Jurkat, Clone E6-1 (cell line): ENCODE results near the gene DPAGT1.
"Not testable (repeated sequence)": the region's sequence is repeated elsewhere in the genome, so short reads cannot be mapped to it uniquely, and the experiment has no call there.

Source experiments
- DNase-seq: peaks from one replicate; pipeline ENCODE4 v3.0.0-alpha.2; 2011; ENCODE audit warnings: low read depth, low spot score
- H3K4me3 ChIP-seq: 2 replicates; pipeline ENCODE4 v1.5.1; 2011; ENCODE audit warnings: mild to moderate bottlenecking, low read length, control low read depth, moderate library complexity

Gene DPAGT1

GRCh38 chr11:119117004-119117706, 15.5 kb upstream of the DPAGT1 start:
- no peak overlapping the region for H3K4me3 ChIP-seq
- DNase-seq, result no peak

GRCh38 chr11:119116601-119117000, 14.9 kb upstream of the DPAGT1 start:
- H3K4me3 ChIP-seq, result no peak overlapping the region
- DNase-seq, result no peak

GRCh38 chr11:119116235-119116594, 14.6 kb upstream of the DPAGT1 start:
- no peak for DNase-seq
- H3K4me3 ChIP-seq, result no peak overlapping the region

GRCh38 chr11:119115484-119116234, 14.0 kb upstream of the DPAGT1 start:
- DNase-seq, result peak; percentile 70
- peak overlapping the region; percentile 3; the same call in 1 of the 2 replicates for H3K4me3 ChIP-seq

GRCh38 chr11:119114351-119114750, 12.7 kb upstream of the DPAGT1 start:
- no peak for DNase-seq
- H3K4me3 ChIP-seq, result no peak overlapping the region

GRCh38 chr11:119113716-119114115, 12.1 kb upstream of the DPAGT1 start:
- no peak overlapping the region for H3K4me3 ChIP-seq

GRCh38 chr11:119112314-119113020, 10.8 kb upstream of the DPAGT1 start:
- DNase-seq, result no peak
- H3K4me3 ChIP-seq, result no peak overlapping the region

More at GRCh38 chr11:119113716-119114115, 12.1 kb upstream of the DPAGT1 start:
- DNase-seq, result no peak

GRCh38 chr11:119111361-119111925, 9.8 kb upstream of the DPAGT1 start:
- H3K4me3 ChIP-seq, result no peak overlapping the region
- DNase-seq, result no peak

- H3K4me3 ChIP-seq, result no peak overlapping the region
- DNase-seq, result no peak
Measured at GRCh38 chr11:119110439-119110838, 8.8 kb upstream of the DPAGT1 start.

GRCh38 chr11:119109843-119110242, 8.2 kb upstream of the DPAGT1 start:
- DNase-seq, result no peak
- no peak overlapping the region for H3K4me3 ChIP-seq

GRCh38 chr11:119108857-119109221, 7.2 kb upstream of the DPAGT1 start:
- DNase-seq, result no peak
- H3K4me3 ChIP-seq, result peak overlapping the region; percentile 85

GRCh38 chr11:119108146-119108856, 6.6 kb upstream of the DPAGT1 start:
- peak; percentile 62 for DNase-seq

GRCh38 chr11:119107538-119108145, 6.0 kb upstream of the DPAGT1 start:
- no peak for DNase-seq

More at GRCh38 chr11:119108146-119108856, 6.6 kb upstream of the DPAGT1 start:
- peak overlapping the region; percentile 85 for H3K4me3 ChIP-seq

GRCh38 chr11:119106564-119107537, 5.2 kb upstream of the DPAGT1 start, which contains the start of gene C2CD2L:
Gene C2CD2L, plus strand, starts transcription at chr11:119107344. Its CDS starts 398 bp downstream, at chr11:119107742.
- peak; percentile 92 for DNase-seq
- peak within 1 kb of the TSS; percentile 85 for H3K4me3 ChIP-seq

More at GRCh38 chr11:119107538-119108145, 6.0 kb upstream of the DPAGT1 start:
- H3K4me3 ChIP-seq, result peak overlapping the region; percentile 85

- H3K4me3 ChIP-seq, result no peak overlapping the region
- DNase-seq, result no peak
Measured at GRCh38 chr11:119103793-119104192, 2.1 kb upstream of the DPAGT1 start.

- H3K4me3 ChIP-seq, DNase-seq: not testable (repeated sequence)
Measured at GRCh38 chr11:119103161-119103664, 1.6 kb upstream of the DPAGT1 start.
